HCT116 (cell line): Measurements from ENCODE around the gene LRFN3. TPM values are rescaled to one million over a fixed set of nuclear protein-coding genes. Genes with fewer than 3 reads are reported as not detected.
"Not testable (repeated sequence)": the region's sequence is repeated elsewhere in the genome, so short reads cannot be mapped to it uniquely, and the experiment has no call there.

Source experiments
- ATAC-seq: fragments of 200-7000 bp; cut with Tn5 transposase; 2 replicates; pipeline ENCODE4 v1.9.1; 2020; ENCODE audit warnings: mild to moderate bottlenecking, moderate library complexity
- BruUV-seq: library from RNA; stranded (reverse); fragments of 400-500 nt; replicated peaks from 2 replicates; lab custom pipeline; 2021; lab: Mats Ljungman, UMichigan
- CTCF ChIA-PET: fragments of 300-600 bp; sonication (Branson Sonifier 250); formaldehyde crosslinking; loops from one replicate; lab custom pipeline; 2021; ENCODE audit warnings: antibody characterized with exemption; lab: Charles Lee
- POLR2A ChIA-PET: fragments of 300-600, 350-600 bp; sonication (Branson Sonifier 250); formaldehyde crosslinking; loops from one replicate; lab custom pipeline; 2021; ENCODE audit warnings: antibody characterized with exemption; lab: Charles Lee
- RAD21 ChIA-PET, 2 experiments: fragments of 300-600 bp; sonication (Branson Sonifier 250); formaldehyde crosslinking; loops; one replicate each; lab custom pipeline; 2023; ENCODE audit warnings: low total read pairs in 2 of 2; ENCODE audit not compliant: uncharacterized antibody in 2 of 2, unreplicated experiment in 2 of 2, low non-redundant PET in 1 of 2; lab: Charles Lee
- DNase-seq: peaks from one replicate; pipeline ENCODE4 v3.0.0-alpha.2; 2010; ENCODE audit warnings: low read depth, low spot score
- H2AFZ ChIP-seq: fragments of 200-600 bp; shearing (Covaris generic), sonication (generic); 2 replicates; pipeline ENCODE4 v1.6.1; 2017; ENCODE audit warnings: low read depth, mixed run types, mixed read lengths, antibody characterized with exemption, low read length; ENCODE audit not compliant: poor library complexity, severe bottlenecking
- H3K27ac ChIP-seq: 2 replicates; pipeline ENCODE4 v1.5.1; 2012; ENCODE audit warnings: low read depth, low read length
- H3K27me3 ChIP-seq: fragments of 200-600 bp; sonication (generic); 2 replicates; pipeline ENCODE4 v1.6.1; 2016; ENCODE audit warnings: mixed run types, low read length, mixed read lengths; ENCODE audit not compliant: insufficient read depth
- H3K36me3 ChIP-seq, 2 experiments: fragments of 200-500 bp in 1 of 2; fragments of 200-600 bp in 1 of 2; sonication (Bioruptor generic) in 1 of 2; sonication (generic) in 1 of 2; 2 replicates each; pipeline versions ENCODE4 v1.5.1 to v1.6.1; 2014 to 2016; ENCODE audit warnings: low read length in 2 of 2, inconsistent platforms in 1 of 2, mixed read lengths in 1 of 2, mixed run types in 1 of 2; ENCODE audit not compliant: insufficient read depth in 2 of 2, control insufficient read depth in 1 of 2
- H3K4me1 ChIP-seq, 2 experiments: fragments of 200-600 bp in 1 of 2; sonication (generic) in 1 of 2; 2 replicates each; pipeline versions ENCODE4 v1.5.1 to v1.6.1; 2012 to 2017; ENCODE audit warnings: low read length in 2 of 2, inconsistent platforms in 1 of 2, mild to moderate bottlenecking in 1 of 2, mixed read lengths in 1 of 2, mixed run types in 1 of 2, moderate library complexity in 1 of 2; ENCODE audit not compliant: insufficient read depth in 2 of 2, control insufficient read depth in 1 of 2
- H3K4me2 ChIP-seq: fragments of 200-600 bp; sonication (generic); 2 replicates; pipeline ENCODE4 v1.6.1; 2017; ENCODE audit warnings: mixed run types, low read length, mixed read lengths
- H3K4me3 ChIP-seq, 2 experiments: fragments of 200-600 bp in 1 of 2; sonication (generic) in 1 of 2; replicated peaks in 1 of 2; 2 replicates each; pipeline ENCODE4 v1.5.1; 2011 to 2016; ENCODE audit warnings: low read length in 2 of 2, control low read depth in 1 of 2, low read depth in 1 of 2, mild to moderate bottlenecking in 1 of 2, mixed read lengths in 1 of 2, mixed run types in 1 of 2
- H3K79me2 ChIP-seq: fragments of 200-600 bp; sonication (generic); 2 replicates; pipeline ENCODE4 v1.6.1; 2017; ENCODE audit warnings: mild to moderate bottlenecking, mixed run types, low read length, moderate library complexity, mixed read lengths; ENCODE audit not compliant: insufficient read depth
- H3K9ac ChIP-seq: fragments of 200-600 bp; sonication (generic); 2 replicates; pipeline ENCODE4 v1.6.1; 2016; ENCODE audit warnings: low read length, mixed read lengths
- H3K9me2 ChIP-seq: fragments of 200-600 bp; sonication (generic), shearing (Covaris generic); 2 replicates; pipeline ENCODE4 v1.6.1; 2017; ENCODE audit warnings: mixed run types, mild to moderate bottlenecking, moderate library complexity; ENCODE audit not compliant: insufficient read depth
- H3K9me3 ChIP-seq, 2 experiments: fragments of 200-500 bp in 1 of 2; fragments of 200-600 bp in 1 of 2; sonication (Bioruptor generic) in 1 of 2; sonication (generic) in 1 of 2; 2 replicates each; pipeline ENCODE4 v1.6.1; 2014 to 2017; ENCODE audit warnings: low read length in 2 of 2, mixed read lengths in 2 of 2, inconsistent platforms in 1 of 2, low read depth in 1 of 2, mild to moderate bottlenecking in 1 of 2, mixed run types in 1 of 2, moderate library complexity in 1 of 2; ENCODE audit not compliant: control insufficient read depth in 1 of 2, insufficient read depth in 1 of 2
- H4K20me1 ChIP-seq: fragments of 200-600 bp; sonication (generic), shearing (Covaris generic); 2 replicates; pipeline ENCODE4 v1.6.1; 2017; ENCODE audit warnings: mixed run types, mild to moderate bottlenecking, moderate library complexity; ENCODE audit not compliant: insufficient read depth
- ATF3 ChIP-seq: IDR thresholded peaks from 2 replicates; pipeline ENCODE4 v1.6.1; 2012
- CBX3 ChIP-seq: IDR thresholded peaks from 2 replicates; pipeline ENCODE4 v1.6.1; 2012; ENCODE audit warnings: low read depth
- CEBPB ChIP-seq: IDR thresholded peaks from 2 replicates; pipeline ENCODE4 v1.6.1; 2012; ENCODE audit warnings: low read depth
- EGR1 ChIP-seq: IDR thresholded peaks from 2 replicates; pipeline ENCODE4 v1.6.1; 2012; ENCODE audit warnings: low read depth
- ELF1 ChIP-seq: IDR thresholded peaks from 2 replicates; pipeline ENCODE4 v1.6.1; 2012; ENCODE audit warnings: low read depth, borderline replicate concordance
- EZH2phosphoT487 ChIP-seq: fragments of 200-600 bp; IDR thresholded peaks from 2 replicates; pipeline ENCODE4 v1.6.1; 2018; ENCODE audit warnings: antibody characterized with exemption, borderline replicate concordance
- JUND ChIP-seq: IDR thresholded peaks from 2 replicates; pipeline ENCODE4 v1.6.1; 2012
- MAX ChIP-seq: IDR thresholded peaks from 2 replicates; pipeline ENCODE4 v1.6.1; 2012
- POLR2AphosphoS5 ChIP-seq: IDR thresholded peaks from 2 replicates; pipeline ENCODE4 v1.6.1; 2011; ENCODE audit warnings: mild to moderate bottlenecking, low read depth, low read length, moderate library complexity
- RAD21 ChIP-seq: IDR thresholded peaks from 2 replicates; pipeline ENCODE4 v1.6.1; 2012; ENCODE audit warnings: low read depth, mild to moderate bottlenecking
- SRF ChIP-seq: IDR thresholded peaks from 2 replicates; pipeline ENCODE4 v1.6.1; 2012; ENCODE audit warnings: low read depth
- TCF7L2 ChIP-seq: IDR thresholded peaks from 2 replicates; pipeline ENCODE4 v1.7.0; 2011; ENCODE audit warnings: borderline replicate concordance, inconsistent platforms; ENCODE audit not compliant: insufficient read depth, insufficient read length; ENCODE audit errors: extremely low read depth
- ZNF274 ChIP-seq: fragments of 200-500 bp; sonication (Bioruptor generic); IDR thresholded peaks from 2 replicates; pipeline ENCODE4 v1.6.1; 2014; ENCODE audit warnings: mild to moderate bottlenecking, low read depth, low read length, inconsistent platforms
- intact Hi-C: fragments of 100-400 bp; cut with micrococcal nuclease; formaldehyde crosslinking; loops from 2 replicates; pipeline ENCODE4 v1.10.0; 2022
- total RNA-seq: library from RNA; stranded (reverse); gene quantifications from one replicate; pipeline ENCODE4 v1.2.1, GENCODE V29; 2021; ENCODE audit not compliant: unreplicated experiment
- TF ChIP-seq, protein P1 (sequence below): IDR thresholded peaks from 2 replicates; pipeline ENCODE4 v1.6.1; 2012; ENCODE audit warnings: low read depth

The LRFN3 gene
- total RNA-seq, 1 experiment from 2014 or later: 18.8 TPM

- Histone ChIP-seq H3K4me2 (no peak overlapping the region), H3K9ac (no peak overlapping the region), H3K27me3 (peaks cover 3% of the 10 kb centered on the region; the same call in 1 of the 2 replicates), H3K4me3 (no peak overlapping the region), H2AFZ (no peak overlapping the region), H3K9me3 (no peaks in the 10 kb centered on the region), H3K27ac (no peak overlapping the region), H4K20me1 (no peaks in the 10 kb centered on the region), H3K4me1 (no peaks in the 10 kb centered on the region), H3K9me2 (no peaks in the 10 kb centered on the region), H3K36me3 (no peaks in the 10 kb centered on the region), H3K79me2 (no peaks in the 10 kb centered on the region)
- POLR2A ChIA-PET: no interaction called here
- BruUV-seq: no TSS peak
- DNase-seq (no peak), ATAC-seq (no peak)
- CTCF ChIA-PET: no interaction called here
- intact Hi-C loops: loop anchor here (5.0 kb wide), 1 partner anchor 97 kb away; no protein-coding TSS in a partner anchor
- TF ChIP-seq CBX3 (no peak), POLR2AphosphoS5 (no peak), MAX (no peak), SRF (no peak), EZH2phosphoT487 (no peak), ATF3 (no peak), JUND (no peak), ZNF274 (no peak), ELF1 (no peak), TCF7L2 (no peak), EGR1 (no peak), CEBPB (no peak), RAD21 (no peak)
- TF ChIP-seq, protein P1, sequence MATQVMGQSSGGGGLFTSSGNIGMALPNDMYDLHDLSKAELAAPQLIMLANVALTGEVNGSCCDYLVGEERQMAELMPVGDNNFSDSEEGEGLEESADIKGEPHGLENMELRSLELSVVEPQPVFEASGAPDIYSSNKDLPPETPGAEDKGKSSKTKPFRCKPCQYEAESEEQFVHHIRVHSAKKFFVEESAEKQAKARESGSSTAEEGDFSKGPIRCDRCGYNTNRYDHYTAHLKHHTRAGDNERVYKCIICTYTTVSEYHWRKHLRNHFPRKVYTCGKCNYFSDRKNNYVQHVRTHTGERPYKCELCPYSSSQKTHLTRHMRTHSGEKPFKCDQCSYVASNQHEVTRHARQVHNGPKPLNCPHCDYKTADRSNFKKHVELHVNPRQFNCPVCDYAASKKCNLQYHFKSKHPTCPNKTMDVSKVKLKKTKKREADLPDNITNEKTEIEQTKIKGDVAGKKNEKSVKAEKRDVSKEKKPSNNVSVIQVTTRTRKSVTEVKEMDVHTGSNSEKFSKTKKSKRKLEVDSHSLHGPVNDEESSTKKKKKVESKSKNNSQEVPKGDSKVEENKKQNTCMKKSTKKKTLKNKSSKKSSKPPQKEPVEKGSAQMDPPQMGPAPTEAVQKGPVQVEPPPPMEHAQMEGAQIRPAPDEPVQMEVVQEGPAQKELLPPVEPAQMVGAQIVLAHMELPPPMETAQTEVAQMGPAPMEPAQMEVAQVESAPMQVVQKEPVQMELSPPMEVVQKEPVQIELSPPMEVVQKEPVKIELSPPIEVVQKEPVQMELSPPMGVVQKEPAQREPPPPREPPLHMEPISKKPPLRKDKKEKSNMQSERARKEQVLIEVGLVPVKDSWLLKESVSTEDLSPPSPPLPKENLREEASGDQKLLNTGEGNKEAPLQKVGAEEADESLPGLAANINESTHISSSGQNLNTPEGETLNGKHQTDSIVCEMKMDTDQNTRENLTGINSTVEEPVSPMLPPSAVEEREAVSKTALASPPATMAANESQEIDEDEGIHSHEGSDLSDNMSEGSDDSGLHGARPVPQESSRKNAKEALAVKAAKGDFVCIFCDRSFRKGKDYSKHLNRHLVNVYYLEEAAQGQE: no peak
- RAD21 ChIA-PET: no interaction called here
Observed at GRCh38 chr19:35978832-35979365, 42.7 kb downstream of the LRFN3 start.

- H3K79me2 ChIP-seq, H4K20me1 ChIP-seq, H3K27ac ChIP-seq, CTCF ChIA-PET, H3K9me2 ChIP-seq, H3K9ac ChIP-seq, POLR2A ChIA-PET, H3K9me3 ChIP-seq, ATAC-seq, H2AFZ ChIP-seq, H3K4me1 ChIP-seq, H3K4me2 ChIP-seq, BruUV-seq, intact Hi-C loops, H3K4me3 ChIP-seq, H3K36me3 ChIP-seq, H3K27me3 ChIP-seq, RAD21 ChIA-PET, DNase-seq: not testable (repeated sequence)
Observed at GRCh38 chr19:35980997-35981396, 44.8 kb downstream of the LRFN3 start.
